HCT116 (cell line): ENCODE data around the gene THPO.

Experiments used
- CTCF ChIP-seq, 3 experiments: fragments of 200-600 bp in 1 of 3; sonication (generic) in 1 of 3; IDR thresholded peaks in 2 of 3; conservative IDR thresholded peaks in 1 of 3; 2 replicates each; pipeline ENCODE4 v1.5.1; 2012 to 2017; ENCODE audit warnings: low read depth in 2 of 3, low read length in 2 of 3, antibody characterized with exemption in 1 of 3, borderline replicate concordance in 1 of 3, control low read depth in 1 of 3, mild to moderate bottlenecking in 1 of 3, mixed read lengths in 1 of 3, mixed run types in 1 of 3, moderate library complexity in 1 of 3; ENCODE audit not compliant: insufficient read depth in 1 of 3
- MAX ChIP-seq: IDR thresholded peaks from 2 replicates; pipeline ENCODE4 v1.6.1; 2012
- POLR2AphosphoS5 ChIP-seq: IDR thresholded peaks from 2 replicates; pipeline ENCODE4 v1.6.1; 2011; ENCODE audit warnings: mild to moderate bottlenecking, low read depth, low read length, moderate library complexity
- TCF7L2 ChIP-seq: IDR thresholded peaks from 2 replicates; pipeline ENCODE4 v1.7.0; 2011; ENCODE audit warnings: borderline replicate concordance, inconsistent platforms; ENCODE audit not compliant: insufficient read depth, insufficient read length; ENCODE audit errors: extremely low read depth

GRCh38 chr3:184360929-184361531 is 17.0 kb downstream of the THPO start:
- TF ChIP-seq POLR2AphosphoS5 (no peak), TCF7L2 (no peak), CTCF (IDR thresholded peaks at IDR 0.05 in 2 of 3, conservative IDR thresholded peaks at IDR 0.05 in 1 of 3; ENCODE audit: borderline replicate concordance in 1 of 3, insufficient read depth in 1 of 3, low read depth in 2 of 3, low read length in 2 of 3) (no peak), MAX (no peak)
